PC-3 (cell line): ENCODE data around the gene TRAPPC2L. TPM values are rescaled to one million over a fixed set of nuclear protein-coding genes. Genes with fewer than 3 reads are reported as not detected.

ENCODE experiments used
- ATAC-seq: fragments of 200-7000 bp; cut with Tn5 transposase; 2 replicates; pipeline ENCODE4 v1.9.1; 2020; ENCODE audit warnings: mild to moderate bottlenecking, moderate library complexity
- BruUV-seq: library from RNA; stranded (reverse); fragments of 400-500 nt; replicated peaks from 2 replicates; lab custom pipeline; 2021; lab: Mats Ljungman, UMichigan
- CTCF ChIA-PET: fragments of 300-600 bp; sonication (Branson Sonifier 250); formaldehyde crosslinking; loops from one replicate; lab custom pipeline; 2022; ENCODE audit warnings: antibody characterized with exemption; lab: Charles Lee
- POLR2A ChIA-PET: fragments of 300-600 bp; sonication (Branson Sonifier 250); formaldehyde crosslinking; loops from one replicate; lab custom pipeline; 2022; ENCODE audit warnings: antibody characterized with exemption; ENCODE audit not compliant: unreplicated experiment; lab: Charles Lee
- DNase-seq: peaks from one replicate; pipeline ENCODE4 v3.0.0-alpha.2; 2015
- H2AFZ ChIP-seq: fragments of 300-600 bp; sonication (generic); 2 replicates; pipeline ENCODE4 v1.6.0; 2016; ENCODE audit warnings: antibody characterized with exemption, low read length
- H3F3A ChIP-seq: fragments of 300-600 bp; sonication (generic); one replicate; pipeline ENCODE4 v1.6.0; 2017; ENCODE audit warnings: antibody characterized with exemption, low read length, control low read depth, mild to moderate bottlenecking; ENCODE audit not compliant: unreplicated experiment
- H3K27ac ChIP-seq: fragments of 300-600 bp; sonication (generic); 2 replicates; pipeline ENCODE4 v1.5.1; 2016; ENCODE audit warnings: mild to moderate bottlenecking, low read length
- H3K27me3 ChIP-seq: fragments of 300-600 bp; sonication (generic); 2 replicates; pipeline ENCODE4 v1.6.1; 2016; ENCODE audit warnings: low read length, mixed read lengths
- H3K36me3 ChIP-seq: fragments of 300-600 bp; sonication (generic); 2 replicates; pipeline ENCODE4 v1.6.1; 2016; ENCODE audit warnings: low read depth, mixed run types, low read length, mixed read lengths
- H3K4me1 ChIP-seq: fragments of 300-600 bp; sonication (generic); 2 replicates; pipeline ENCODE4 v1.5.1; 2016; ENCODE audit warnings: low read length; ENCODE audit not compliant: insufficient read depth
- H3K4me2 ChIP-seq: fragments of 300-600 bp; sonication (generic); 2 replicates; pipeline ENCODE4 v1.6.0; 2016; ENCODE audit warnings: low read length
- H3K4me3 ChIP-seq: fragments of 300-600 bp; sonication (generic); 2 replicates; pipeline ENCODE4 v1.5.1; 2016; ENCODE audit warnings: mild to moderate bottlenecking, low read length, mixed read lengths
- H3K79me2 ChIP-seq: fragments of 300-600 bp; sonication (generic); 2 replicates; pipeline ENCODE4 v1.6.1; 2017; ENCODE audit warnings: low read length, mixed read lengths
- H3K9ac ChIP-seq: fragments of 300-600 bp; sonication (generic); 2 replicates; pipeline ENCODE4 v1.6.0; 2016; ENCODE audit warnings: mild to moderate bottlenecking, low read length
- H3K9me2 ChIP-seq: fragments of 300-600 bp; sonication (generic); replicated peaks from 2 replicates; pipeline ENCODE4 v1.6.1; 2016; ENCODE audit warnings: mixed run types, low read length, mixed read lengths
- H3K9me3 ChIP-seq: fragments of 300-600 bp; sonication (generic); 2 replicates; pipeline ENCODE4 v1.6.1; 2016; ENCODE audit warnings: low read length, mixed read lengths
- H4K20me1 ChIP-seq: fragments of 300-600 bp; sonication (generic); 2 replicates; pipeline ENCODE4 v1.6.1; 2016; ENCODE audit warnings: low read length, mixed read lengths
- EZH2 ChIP-seq: fragments of 300-600 bp; sonication (generic); IDR thresholded peaks from one replicate; pipeline ENCODE4 v1.6.1; 2017; ENCODE audit warnings: antibody characterized with exemption, mild to moderate bottlenecking, low read length; ENCODE audit not compliant: unreplicated experiment
- EZH2phosphoT487 ChIP-seq: fragments of 300-600 bp; sonication (generic); IDR thresholded peaks from 2 replicates; pipeline ENCODE4 v1.6.1; 2018; ENCODE audit warnings: mild to moderate bottlenecking, antibody characterized with exemption, low read length, borderline replicate concordance
- intact Hi-C: fragments of 100-400 bp; cut with micrococcal nuclease; formaldehyde crosslinking; loops from 2 replicates; pipeline ENCODE4 v1.9.0; 2023
- total RNA-seq: library from RNA; depleted of rRNA; stranded (reverse); fragments of >200 nt; gene quantifications from 2 replicates; pipeline ENCODE4 v1.2.3, GENCODE V29; 2014
- TF ChIP-seq, protein P1 (sequence below): fragments of 300-600 bp; sonication (generic); conservative IDR thresholded peaks from 2 replicates; pipeline ENCODE4 v1.5.1; 2017; ENCODE audit warnings: antibody characterized with exemption, low read depth, mild to moderate bottlenecking, low read length

The TRAPPC2L gene
- total RNA-seq, 1 experiment from 2014 or later, result 77.5 TPM

DNA sequence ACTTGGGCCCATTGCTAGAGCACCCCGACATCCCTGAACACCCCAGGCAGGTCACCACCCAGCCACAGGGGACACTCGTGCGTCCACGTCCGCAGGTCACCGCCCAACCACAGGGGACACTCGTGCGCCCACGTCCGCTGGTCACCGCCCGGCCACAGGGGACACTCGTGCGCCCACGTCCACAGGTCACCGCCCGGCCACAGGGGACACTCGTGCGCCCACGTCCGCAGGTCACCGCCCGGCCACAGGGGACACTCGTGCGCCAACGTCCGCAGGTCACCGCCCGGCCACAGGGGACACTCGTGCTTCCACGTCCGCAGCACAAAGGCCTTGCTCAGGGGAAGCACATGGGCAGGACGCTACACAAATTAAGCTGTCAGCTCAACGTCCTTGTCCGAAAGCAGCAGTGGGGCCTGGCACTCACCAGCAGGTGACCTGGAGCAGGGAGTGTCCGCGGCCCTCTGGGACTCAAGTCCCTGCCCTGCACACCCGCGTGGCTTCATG lies 17.8 kb upstream of the TRAPPC2L start:
- no TSS peak for BruUV-seq

DNA sequence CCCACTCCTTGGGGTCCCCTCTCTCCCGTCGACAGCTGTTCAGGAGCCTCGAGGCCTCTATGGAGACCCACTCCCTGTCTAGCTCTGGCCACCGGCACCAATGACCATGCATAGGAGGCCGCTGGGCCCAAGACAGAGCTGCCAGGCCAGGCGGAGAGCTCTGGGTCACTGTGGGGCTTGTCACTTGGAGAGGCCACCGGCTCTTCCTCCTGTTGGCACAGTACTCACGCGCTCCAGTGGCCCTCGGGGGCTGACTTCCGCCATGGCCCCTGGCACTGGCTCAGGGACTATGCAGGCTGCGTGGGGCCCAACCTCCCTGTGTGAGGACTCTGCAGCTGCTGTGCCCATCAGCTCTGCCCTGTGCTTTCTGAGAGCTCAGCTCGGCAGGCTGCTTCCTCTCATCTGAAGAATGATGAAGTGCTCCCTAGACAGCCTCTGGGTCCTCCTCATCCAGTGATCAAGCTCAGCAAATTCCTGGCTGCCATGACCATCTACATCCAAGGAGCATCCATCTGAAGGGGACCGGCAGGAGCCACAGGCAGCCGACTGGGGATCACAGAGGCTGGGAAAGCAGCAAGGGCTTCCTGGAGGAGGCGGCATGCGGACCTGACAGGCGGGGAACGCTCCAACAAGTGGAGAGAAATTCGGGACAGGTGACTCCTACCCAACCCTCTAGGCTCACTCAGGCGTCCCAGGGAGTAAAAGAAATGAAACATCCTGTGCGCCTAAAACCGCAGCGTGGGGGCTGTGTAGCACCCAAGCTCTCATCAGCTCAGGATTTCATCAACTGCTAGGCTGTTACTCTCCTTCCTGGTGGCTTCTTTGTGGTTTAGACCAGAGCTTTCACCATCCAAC lies 17.0 kb upstream of the TRAPPC2L start:
- Histone ChIP-seq H3F3A (no peaks in the 10 kb centered on the region), H3K27me3 (no peaks in the 10 kb centered on the region), H3K4me2 (no peak overlapping the region), H3K27ac (no peak overlapping the region), H4K20me1 (no peaks in the 10 kb centered on the region), H3K9me3 (no peaks in the 10 kb centered on the region), H3K9me2 (no peaks in the 10 kb centered on the region), H3K9ac (no peak overlapping the region), H3K36me3 (no peaks in the 10 kb centered on the region), H2AFZ (no peak overlapping the region), H3K4me1 (no peaks in the 10 kb centered on the region), H3K79me2 (no peaks in the 10 kb centered on the region), H3K4me3 (no peak overlapping the region)
- ChIA-PET POLR2A (no interaction called here), CTCF (no interaction called here)
- BruUV-seq, result no TSS peak
- ATAC-seq (no peak), DNase-seq (no peak)
- intact Hi-C loops, result no loop called here
- TF ChIP-seq, protein P1, sequence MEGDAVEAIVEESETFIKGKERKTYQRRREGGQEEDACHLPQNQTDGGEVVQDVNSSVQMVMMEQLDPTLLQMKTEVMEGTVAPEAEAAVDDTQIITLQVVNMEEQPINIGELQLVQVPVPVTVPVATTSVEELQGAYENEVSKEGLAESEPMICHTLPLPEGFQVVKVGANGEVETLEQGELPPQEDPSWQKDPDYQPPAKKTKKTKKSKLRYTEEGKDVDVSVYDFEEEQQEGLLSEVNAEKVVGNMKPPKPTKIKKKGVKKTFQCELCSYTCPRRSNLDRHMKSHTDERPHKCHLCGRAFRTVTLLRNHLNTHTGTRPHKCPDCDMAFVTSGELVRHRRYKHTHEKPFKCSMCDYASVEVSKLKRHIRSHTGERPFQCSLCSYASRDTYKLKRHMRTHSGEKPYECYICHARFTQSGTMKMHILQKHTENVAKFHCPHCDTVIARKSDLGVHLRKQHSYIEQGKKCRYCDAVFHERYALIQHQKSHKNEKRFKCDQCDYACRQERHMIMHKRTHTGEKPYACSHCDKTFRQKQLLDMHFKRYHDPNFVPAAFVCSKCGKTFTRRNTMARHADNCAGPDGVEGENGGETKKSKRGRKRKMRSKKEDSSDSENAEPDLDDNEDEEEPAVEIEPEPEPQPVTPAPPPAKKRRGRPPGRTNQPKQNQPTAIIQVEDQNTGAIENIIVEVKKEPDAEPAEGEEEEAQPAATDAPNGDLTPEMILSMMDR, result no peak
- no peak for TF ChIP-seq EZH2phosphoT487

More for the DNA sequence above, 17.8 kb upstream of the TRAPPC2L start:
- H3K4me3 ChIP-seq, result no peak overlapping the region
- TF ChIP-seq EZH2 (no peak), EZH2phosphoT487 (no peak)
- TF ChIP-seq, protein P1, result no peak
- no peaks in the 10 kb centered on the region for H3K4me1 ChIP-seq
- H4K20me1 ChIP-seq, result no peaks in the 10 kb centered on the region
- no peak overlapping the region for H3K27ac ChIP-seq
- no peaks in the 10 kb centered on the region for H3K27me3 ChIP-seq
- H3K9ac ChIP-seq, result no peak overlapping the region
- no peak for DNase-seq
- CTCF ChIA-PET, result no interaction called here
- no peaks in the 10 kb centered on the region for H3K9me2 ChIP-seq
- no peaks in the 10 kb centered on the region for H3K9me3 ChIP-seq
- ATAC-seq, result no peak
- no peak overlapping the region for H2AFZ ChIP-seq
- no peaks in the 10 kb centered on the region for H3K36me3 ChIP-seq
- intact Hi-C loops, result no loop called here
- H3K79me2 ChIP-seq, result no peaks in the 10 kb centered on the region
- H3F3A ChIP-seq, result no peaks in the 10 kb centered on the region
- no peak overlapping the region for H3K4me2 ChIP-seq
- POLR2A ChIA-PET, result no interaction called here

DNA sequence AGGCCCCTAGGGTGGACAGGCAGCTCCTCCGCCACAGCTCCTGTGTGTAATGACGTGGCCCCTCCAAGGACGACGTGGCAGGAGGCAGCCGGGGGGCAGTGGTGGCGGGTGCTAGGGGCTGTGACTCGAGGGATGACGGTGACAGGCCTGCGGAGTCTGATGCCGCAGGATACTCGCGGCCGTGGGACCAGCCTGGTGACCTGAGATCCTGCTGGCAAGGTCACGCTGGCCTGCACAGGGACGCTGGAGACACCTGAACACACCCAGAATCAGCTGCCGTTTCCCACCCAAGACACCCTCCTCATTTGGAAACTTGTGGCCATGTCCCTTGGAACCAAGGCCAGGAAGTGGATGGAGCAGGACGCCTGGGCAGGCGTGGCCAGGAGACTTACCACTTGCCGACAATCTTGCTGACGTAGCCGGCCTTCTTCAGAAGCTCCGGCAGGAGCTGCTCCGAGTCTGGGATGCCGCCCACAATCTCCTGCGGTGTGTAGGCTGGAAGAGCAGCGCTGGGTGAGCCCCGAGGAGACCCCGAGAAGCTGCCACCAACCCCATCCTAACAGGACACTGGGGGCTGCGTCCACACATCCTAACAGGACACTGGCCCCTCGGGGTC lies 16.2 kb upstream of the TRAPPC2L start:
- Histone ChIP-seq H4K20me1 (no peaks in the 10 kb centered on the region), H2AFZ (no peak overlapping the region), H3K4me1 (no peaks in the 10 kb centered on the region), H3K4me3 (no peak overlapping the region), H3F3A (no peaks in the 10 kb centered on the region), H3K27ac (no peak overlapping the region), H3K36me3 (no peaks in the 10 kb centered on the region), H3K4me2 (no peak overlapping the region), H3K79me2 (no peaks in the 10 kb centered on the region), H3K27me3 (no peaks in the 10 kb centered on the region), H3K9me3 (no peaks in the 10 kb centered on the region), H3K9me2 (no peaks in the 10 kb centered on the region), H3K9ac (no peak overlapping the region)
- DNase-seq (no peak), ATAC-seq (no peak)
- no TSS peak for BruUV-seq
- ChIA-PET CTCF (no interaction called here), POLR2A (no interaction called here)
- intact Hi-C loops, result no loop called here
- TF ChIP-seq EZH2phosphoT487 (no peak), EZH2 (no peak)
- TF ChIP-seq, protein P1, result no peak
